HepG2 (cell line): ENCODE measurements around the gene KRT38. TPM values are rescaled to one million over a fixed set of nuclear protein-coding genes. Genes with fewer than 3 reads are reported as not detected.

Experiments used
- ATAC-seq: fragments of 200-7000 bp; cut with Tn5 transposase; 3 replicates; pipeline ENCODE4 v1.9.1; 2020; ENCODE audit warnings: mild to moderate bottlenecking, moderate library complexity
- BruUV-seq: library from RNA; stranded (reverse); fragments of 400-500 nt; replicated peaks from 2 replicates; lab custom pipeline; 2021; lab: Mats Ljungman, UMichigan
- CTCF ChIA-PET: fragments of 300-600 bp; formaldehyde crosslinking; extraction: SDS; loops from one replicate; lab custom pipeline; 2021; ENCODE audit warnings: low total read pairs, inconsistent platforms, low intra/inter-chr PET ratio; lab: Yijun Ruan, JAX
- POLR2A ChIA-PET: fragments of 350-600 bp; sonication (Branson Sonifier 250); formaldehyde crosslinking; loops from one replicate; lab custom pipeline; 2020; ENCODE audit warnings: antibody characterized with exemption, inconsistent platforms; lab: Yijun Ruan, JAX
- DNase-seq: peaks from one replicate; pipeline ENCODE4 v3.0.0-alpha.2; 2015; ENCODE audit warnings: low spot score
- FAIRE-seq: peaks from 3 replicates; lab custom pipeline; 2011; peaks lifted over from hg19 to GRCh38; lab: Jason Lieb, UNC
- H2AFZ ChIP-seq: one replicate; pipeline ENCODE4 v1.6.1; 2011; ENCODE audit warnings: low read length, inconsistent platforms
- H3K27ac ChIP-seq: fragments of 300-600 bp; 3 replicates; pipeline ENCODE4 v1.8.0; 2011; ENCODE audit warnings: mixed run types, mild to moderate bottlenecking, mixed read lengths, low read length, inconsistent platforms; ENCODE audit not compliant: insufficient read depth; ENCODE audit errors: extremely low read length
- H3K27me3 ChIP-seq, 2 experiments: fragments of 200-600 bp in 1 of 2; 2 replicates in 1 of 2; 3 replicates in 1 of 2; pipeline versions ENCODE4 v1.6.0 to v1.8.0; 2011; ENCODE audit warnings: low read length in 2 of 2, mild to moderate bottlenecking in 2 of 2, moderate library complexity in 2 of 2, inconsistent platforms in 1 of 2; ENCODE audit not compliant: insufficient read depth in 2 of 2, control insufficient read depth in 1 of 2
- H3K36me3 ChIP-seq, 2 experiments: fragments of 200-600 bp in 1 of 2; replicated peaks in 1 of 2; 2 replicates in 1 of 2; 3 replicates in 1 of 2; pipeline versions ENCODE4 v1.5.1 to v1.8.0; 2011; ENCODE audit warnings: low read length in 2 of 2, inconsistent platforms in 1 of 2; ENCODE audit not compliant: insufficient read depth in 2 of 2, control insufficient read depth in 1 of 2
- H3K4me1 ChIP-seq: 2 replicates; pipeline ENCODE4 v1.5.1; 2012; ENCODE audit warnings: low read length, inconsistent platforms; ENCODE audit not compliant: insufficient read depth
- H3K4me2 ChIP-seq: 2 replicates; pipeline ENCODE4 v1.6.0; 2011; ENCODE audit warnings: low read depth, low read length, inconsistent platforms
- H3K4me3 ChIP-seq, 3 experiments: fragments of 200-600 bp in 1 of 3; sonication (generic), shearing (Covaris generic) in 1 of 3; replicated peaks in 1 of 3; 2 replicates each; pipeline ENCODE4 v1.5.1; 2011 to 2016; ENCODE audit warnings: low read length in 3 of 3, inconsistent platforms in 2 of 3, low read depth in 2 of 3, mild to moderate bottlenecking in 2 of 3, control low read depth in 1 of 3, mixed read lengths in 1 of 3; ENCODE audit not compliant: insufficient read depth in 1 of 3
- H3K79me2 ChIP-seq: one replicate; pipeline ENCODE4 v1.6.1; 2011; ENCODE audit warnings: low read length, inconsistent platforms; ENCODE audit not compliant: insufficient read depth
- H3K9ac ChIP-seq: 2 replicates; pipeline ENCODE4 v1.6.0; 2011; ENCODE audit warnings: mild to moderate bottlenecking, low read depth, low read length, inconsistent platforms; ENCODE audit not compliant: insufficient read depth
- H3K9me3 ChIP-seq: 2 replicates; pipeline ENCODE4 v1.5.1; 2012; ENCODE audit warnings: mild to moderate bottlenecking, low read length
- H4K20me1 ChIP-seq: 2 replicates; pipeline ENCODE4 v1.6.0; 2011; ENCODE audit warnings: inconsistent platforms, mild to moderate bottlenecking, low read length, moderate library complexity; ENCODE audit not compliant: insufficient read depth
- ADNP ChIP-seq: sonication (generic); formaldehyde crosslinking; IDR thresholded peaks from 2 replicates; pipeline ENCODE4 v1.4.0; 2020; ENCODE audit warnings: missing genetic modification reagents
- BCL6 ChIP-seq: IDR thresholded peaks from 2 replicates; pipeline ENCODE4 v1.6.1; 2016; ENCODE audit warnings: missing genetic modification reagents, missing compliant biosample characterization
- BRCA1 ChIP-seq: sonication (generic); formaldehyde crosslinking; IDR thresholded peaks from 2 replicates; pipeline ENCODE4 v1.4.0; 2020; ENCODE audit warnings: missing genetic modification reagents
- CCAR2 ChIP-seq: fragments of 200-400 bp; formaldehyde crosslinking; optimal IDR thresholded peaks from 2 replicates; pipeline ENCODE3; 2018; ENCODE audit warnings: low read depth, mild to moderate bottlenecking, low read length, moderate library complexity
- CENPX ChIP-seq: sonication (generic); formaldehyde crosslinking; IDR thresholded peaks from 2 replicates; pipeline ENCODE4 v1.9.0; 2021; ENCODE audit warnings: mild to moderate bottlenecking, missing genetic modification reagents, moderate library complexity
- KDM4B ChIP-seq: sonication (generic); formaldehyde crosslinking; IDR thresholded peaks from 2 replicates; pipeline ENCODE4 v1.4.0; 2020; ENCODE audit warnings: missing genetic modification reagents
- MBD4 ChIP-seq: IDR thresholded peaks from 2 replicates; pipeline ENCODE4 v1.6.1; 2012; ENCODE audit warnings: low read length, inconsistent platforms, borderline replicate concordance
- NCOA2 ChIP-seq: sonication (generic); formaldehyde crosslinking; IDR thresholded peaks from 2 replicates; pipeline ENCODE4 v1.8.0; 2022; ENCODE audit warnings: inconsistent platforms
- NCOR1 ChIP-seq: fragments of 200-600 bp; sonication (generic); IDR thresholded peaks from 2 replicates; pipeline ENCODE4 v1.7.0; 2017; ENCODE audit warnings: antibody characterized with exemption, low read length, borderline replicate concordance
- RNF2 ChIP-seq: fragments of 450-650 bp; conservative IDR thresholded peaks from 2 replicates; pipeline ENCODE4 v1.6.1; 2016; ENCODE audit warnings: low read depth
- ZNF775 ChIP-seq: sonication (generic); formaldehyde crosslinking; IDR thresholded peaks from 2 replicates; pipeline ENCODE4 v1.4.0; 2020; ENCODE audit warnings: missing genetic modification reagents, mild to moderate bottlenecking, moderate library complexity, borderline replicate concordance
- WGBS: methylation state at CpG from one replicate; pipeline ENCODE4 v1.1.6; 2017; ENCODE audit warnings: low lambda C conversion rate; 5-methylcytosine and 5-hydroxymethylcytosine counted together
- in situ Hi-C: cut with HindIII; loops from 2 replicates; pipeline ENCODE4 v1.10.0; 2017; ENCODE audit warnings: low pct_unique_long_range_greater_than_20kb; ENCODE audit not compliant: extremely low pct_ligation_motif_present
- intact Hi-C: fragments of 100-400 bp; cut with micrococcal nuclease; formaldehyde crosslinking; loops from one replicate; pipeline ENCODE4 v1.10.0; 2022; ENCODE audit not compliant: unreplicated experiment
- polyA plus RNA-seq, 8 experiments: library from polyadenylated mRNA; depleted of rRNA in 3 of 8; stranded (reverse) in 7 of 8; unstranded in 1 of 8; fragments of >200 nt; fragmentation: Illumina TruSeq in 4 of 8; extraction: Trizol in 4 of 8; gene quantifications; 2 replicates each; pipeline versions ENCODE4 v1.2.1 to v1.2.3, GENCODE V29; 2011 to 2016; ENCODE audit warnings: low read depth in 4 of 8, missing spikeins in 1 of 8, mixed read lengths in 1 of 8; ENCODE audit not compliant: insufficient read depth in 1 of 8
- total RNA-seq, 5 experiments: library from RNA; depleted of rRNA; stranded (reverse); fragments of >200 nt; fragmentation: Illumina TruSeq; extraction: Trizol; gene quantifications; 2 replicates each; pipeline ENCODE4 v1.2.3, GENCODE V29; 2016; ENCODE audit warnings: low read depth in 1 of 5
- TF ChIP-seq, protein P1 (sequence below): IDR thresholded peaks from 2 replicates; pipeline ENCODE4 v1.6.1; 2016; ENCODE audit warnings: low read depth, missing genetic modification reagents, missing compliant biosample characterization
- TF ChIP-seq, protein P2 (sequence below): sonication (generic); formaldehyde crosslinking; IDR thresholded peaks from 2 replicates; pipeline ENCODE4 v1.4.0; 2020; ENCODE audit warnings: missing genetic modification reagents
- TF ChIP-seq, protein P3 (sequence below): sonication (generic); formaldehyde crosslinking; IDR thresholded peaks from 2 replicates; pipeline ENCODE4 v1.5.0; 2020; ENCODE audit warnings: mild to moderate bottlenecking, missing genetic modification reagents
- TF ChIP-seq, protein P4 (sequence below): IDR thresholded peaks from 2 replicates; pipeline ENCODE4 v1.6.1; 2016; ENCODE audit warnings: low read depth, control low read depth

KRT38 gene
- total and polyA plus RNA-seq, 2 of the 13 experiments (the other 11 are each of a cell fraction or from before 2014, with no cell fraction given): not detected

DNA sequence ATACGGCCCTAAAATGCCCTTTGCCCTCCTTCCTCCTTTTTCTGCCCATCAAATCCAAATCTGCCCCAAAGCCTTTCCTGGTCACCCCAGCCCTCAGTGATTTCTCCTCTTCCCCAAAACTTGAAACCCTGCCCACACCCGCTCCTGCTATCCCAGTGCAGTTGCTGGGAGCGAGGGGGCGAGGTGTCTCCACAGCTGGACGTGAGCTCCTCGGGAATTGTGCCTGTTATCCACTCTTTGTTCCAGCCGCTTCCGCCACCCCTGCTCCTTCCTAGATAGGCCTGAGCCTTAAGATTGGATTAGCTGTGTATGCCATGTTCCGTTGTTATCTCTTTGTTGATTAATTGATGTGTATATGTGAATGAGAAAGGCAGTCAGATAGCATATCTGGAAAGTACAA lies 42.7 kb upstream of the KRT38 start (continued):
- TF ChIP-seq, protein P1, sequence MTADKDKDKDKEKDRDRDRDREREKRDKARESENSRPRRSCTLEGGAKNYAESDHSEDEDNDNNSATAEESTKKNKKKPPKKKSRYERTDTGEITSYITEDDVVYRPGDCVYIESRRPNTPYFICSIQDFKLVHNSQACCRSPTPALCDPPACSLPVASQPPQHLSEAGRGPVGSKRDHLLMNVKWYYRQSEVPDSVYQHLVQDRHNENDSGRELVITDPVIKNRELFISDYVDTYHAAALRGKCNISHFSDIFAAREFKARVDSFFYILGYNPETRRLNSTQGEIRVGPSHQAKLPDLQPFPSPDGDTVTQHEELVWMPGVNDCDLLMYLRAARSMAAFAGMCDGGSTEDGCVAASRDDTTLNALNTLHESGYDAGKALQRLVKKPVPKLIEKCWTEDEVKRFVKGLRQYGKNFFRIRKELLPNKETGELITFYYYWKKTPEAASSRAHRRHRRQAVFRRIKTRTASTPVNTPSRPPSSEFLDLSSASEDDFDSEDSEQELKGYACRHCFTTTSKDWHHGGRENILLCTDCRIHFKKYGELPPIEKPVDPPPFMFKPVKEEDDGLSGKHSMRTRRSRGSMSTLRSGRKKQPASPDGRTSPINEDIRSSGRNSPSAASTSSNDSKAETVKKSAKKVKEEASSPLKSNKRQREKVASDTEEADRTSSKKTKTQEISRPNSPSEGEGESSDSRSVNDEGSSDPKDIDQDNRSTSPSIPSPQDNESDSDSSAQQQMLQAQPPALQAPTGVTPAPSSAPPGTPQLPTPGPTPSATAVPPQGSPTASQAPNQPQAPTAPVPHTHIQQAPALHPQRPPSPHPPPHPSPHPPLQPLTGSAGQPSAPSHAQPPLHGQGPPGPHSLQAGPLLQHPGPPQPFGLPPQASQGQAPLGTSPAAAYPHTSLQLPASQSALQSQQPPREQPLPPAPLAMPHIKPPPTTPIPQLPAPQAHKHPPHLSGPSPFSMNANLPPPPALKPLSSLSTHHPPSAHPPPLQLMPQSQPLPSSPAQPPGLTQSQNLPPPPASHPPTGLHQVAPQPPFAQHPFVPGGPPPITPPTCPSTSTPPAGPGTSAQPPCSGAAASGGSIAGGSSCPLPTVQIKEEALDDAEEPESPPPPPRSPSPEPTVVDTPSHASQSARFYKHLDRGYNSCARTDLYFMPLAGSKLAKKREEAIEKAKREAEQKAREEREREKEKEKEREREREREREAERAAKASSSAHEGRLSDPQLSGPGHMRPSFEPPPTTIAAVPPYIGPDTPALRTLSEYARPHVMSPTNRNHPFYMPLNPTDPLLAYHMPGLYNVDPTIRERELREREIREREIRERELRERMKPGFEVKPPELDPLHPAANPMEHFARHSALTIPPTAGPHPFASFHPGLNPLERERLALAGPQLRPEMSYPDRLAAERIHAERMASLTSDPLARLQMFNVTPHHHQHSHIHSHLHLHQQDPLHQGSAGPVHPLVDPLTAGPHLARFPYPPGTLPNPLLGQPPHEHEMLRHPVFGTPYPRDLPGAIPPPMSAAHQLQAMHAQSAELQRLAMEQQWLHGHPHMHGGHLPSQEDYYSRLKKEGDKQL (CRISPR knock-in tag): no peak
- TF ChIP-seq CENPX (CRISPR knock-in tag): no peak
- no peak for TF ChIP-seq RNF2

DNA sequence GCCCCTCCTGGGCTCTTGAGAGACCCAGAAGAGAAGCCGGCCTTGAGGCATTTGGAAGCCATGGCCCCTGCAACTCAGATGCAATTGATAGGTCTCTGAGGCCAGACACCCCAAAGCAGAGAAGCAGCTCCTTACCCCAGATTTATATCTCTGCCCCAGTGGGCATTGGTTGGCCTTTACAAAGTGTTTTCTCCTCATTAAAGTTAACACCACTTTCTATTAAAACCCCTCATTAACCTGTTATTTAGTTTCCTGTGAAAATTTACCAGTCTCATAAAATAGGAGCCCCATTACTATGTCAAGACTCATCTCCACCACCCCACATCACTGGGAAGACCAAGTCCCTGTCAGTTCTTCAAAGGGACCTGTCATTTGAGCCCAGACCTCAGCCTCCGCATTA lies 40.3 kb upstream of the KRT38 start, which contains the start of gene KRT35:
TSS of gene KRT35 (minus strand) at position 116 of the 400 bp plus-strand sequence. CDS start at position 62, 54 bp downstream.
- POLR2A ChIA-PET: no interaction called here
- Histone ChIP-seq H3K4me3 (no peak within 1 kb of the TSS), H4K20me1 (no peaks in the 10 kb centered on the region), H3K27me3 (peaks cover 1 to 31% of the 10 kb centered on the region in 2 experiments; a peak in 3 of 5 replicates), H3K4me2 (no peak within 1 kb of the TSS), H3K4me1 (no peaks in the 10 kb centered on the region), H3K9me3 (no peaks in the 10 kb centered on the region), H3K79me2 (no peaks in the 10 kb centered on the region), H3K27ac (no peak within 1 kb of the TSS), H2AFZ (no peak within 1 kb of the TSS), H3K36me3 (no peaks in the 10 kb centered on the region), H3K9ac (no peak within 1 kb of the TSS)
- no TSS peak for BruUV-seq
- CTCF ChIA-PET: no interaction called here
- in situ Hi-C loops (no loop called here), intact Hi-C loops (no loop called here)
- ATAC-seq (no peak), DNase-seq (no peak), FAIRE-seq (no peak)
- 85% methylated on average over 1 of the region's 2 CpGs for WGBS
- TF ChIP-seq CCAR2: no peak
- TF ChIP-seq, protein P2, sequence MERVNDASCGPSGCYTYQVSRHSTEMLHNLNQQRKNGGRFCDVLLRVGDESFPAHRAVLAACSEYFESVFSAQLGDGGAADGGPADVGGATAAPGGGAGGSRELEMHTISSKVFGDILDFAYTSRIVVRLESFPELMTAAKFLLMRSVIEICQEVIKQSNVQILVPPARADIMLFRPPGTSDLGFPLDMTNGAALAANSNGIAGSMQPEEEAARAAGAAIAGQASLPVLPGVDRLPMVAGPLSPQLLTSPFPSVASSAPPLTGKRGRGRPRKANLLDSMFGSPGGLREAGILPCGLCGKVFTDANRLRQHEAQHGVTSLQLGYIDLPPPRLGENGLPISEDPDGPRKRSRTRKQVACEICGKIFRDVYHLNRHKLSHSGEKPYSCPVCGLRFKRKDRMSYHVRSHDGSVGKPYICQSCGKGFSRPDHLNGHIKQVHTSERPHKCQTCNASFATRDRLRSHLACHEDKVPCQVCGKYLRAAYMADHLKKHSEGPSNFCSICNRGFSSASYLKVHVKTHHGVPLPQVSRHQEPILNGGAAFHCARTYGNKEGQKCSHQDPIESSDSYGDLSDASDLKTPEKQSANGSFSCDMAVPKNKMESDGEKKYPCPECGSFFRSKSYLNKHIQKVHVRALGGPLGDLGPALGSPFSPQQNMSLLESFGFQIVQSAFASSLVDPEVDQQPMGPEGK: no peak
- TF ChIP-seq, protein P3, sequence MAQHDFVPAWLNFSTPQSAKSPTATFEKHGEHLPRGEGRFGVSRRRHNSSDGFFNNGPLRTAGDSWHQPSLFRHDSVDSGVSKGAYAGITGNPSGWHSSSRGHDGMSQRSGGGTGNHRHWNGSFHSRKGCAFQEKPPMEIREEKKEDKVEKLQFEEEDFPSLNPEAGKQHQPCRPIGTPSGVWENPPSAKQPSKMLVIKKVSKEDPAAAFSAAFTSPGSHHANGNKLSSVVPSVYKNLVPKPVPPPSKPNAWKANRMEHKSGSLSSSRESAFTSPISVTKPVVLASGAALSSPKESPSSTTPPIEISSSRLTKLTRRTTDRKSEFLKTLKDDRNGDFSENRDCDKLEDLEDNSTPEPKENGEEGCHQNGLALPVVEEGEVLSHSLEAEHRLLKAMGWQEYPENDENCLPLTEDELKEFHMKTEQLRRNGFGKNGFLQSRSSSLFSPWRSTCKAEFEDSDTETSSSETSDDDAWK (CRISPR knock-in tag): no peak
- no peak for TF ChIP-seq BCL6 (CRISPR knock-in tag)
- TF ChIP-seq NCOR1: no peak
- no peak for TF ChIP-seq NCOA2
- TF ChIP-seq ADNP (CRISPR knock-in tag): no peak
- TF ChIP-seq BRCA1 (CRISPR knock-in tag): no peak
- no peak for TF ChIP-seq MBD4
- TF ChIP-seq, protein P4, sequence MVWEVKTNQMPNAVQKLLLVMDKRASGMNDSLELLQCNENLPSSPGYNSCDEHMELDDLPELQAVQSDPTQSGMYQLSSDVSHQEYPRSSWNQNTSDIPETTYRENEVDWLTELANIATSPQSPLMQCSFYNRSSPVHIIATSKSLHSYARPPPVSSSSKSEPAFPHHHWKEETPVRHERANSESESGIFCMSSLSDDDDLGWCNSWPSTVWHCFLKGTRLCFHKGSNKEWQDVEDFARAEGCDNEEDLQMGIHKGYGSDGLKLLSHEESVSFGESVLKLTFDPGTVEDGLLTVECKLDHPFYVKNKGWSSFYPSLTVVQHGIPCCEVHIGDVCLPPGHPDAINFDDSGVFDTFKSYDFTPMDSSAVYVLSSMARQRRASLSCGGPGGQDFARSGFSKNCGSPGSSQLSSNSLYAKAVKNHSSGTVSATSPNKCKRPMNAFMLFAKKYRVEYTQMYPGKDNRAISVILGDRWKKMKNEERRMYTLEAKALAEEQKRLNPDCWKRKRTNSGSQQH (CRISPR knock-in tag): no peak
- TF ChIP-seq ZNF775 (CRISPR knock-in tag): no peak
- no peak for TF ChIP-seq KDM4B (CRISPR knock-in tag)
